Dedifferentiated amniotic fluid mesenchymal stem cell (primary cell): ENCODE data around the gene RDX.
"Not testable (repeated sequence)": the region's sequence is repeated elsewhere in the genome, so short reads cannot be mapped to it uniquely, and the experiment has no call there.

Experiments used
- DNase-seq: peaks from one replicate; pipeline ENCODE4 v3.0.0-alpha.2; 2016; ENCODE audit errors: extremely low spot score

The RDX gene

GRCh38 chr11:110305169-110306018 lies 9.0 kb upstream of the RDX start:
- no peak for DNase-seq

GRCh38 chr11:110303414-110303826 lies 7.0 kb upstream of the RDX start:
- DNase-seq: no peak

- DNase-seq: no peak
Measured at GRCh38 chr11:110301577-110301976, 5.2 kb upstream of the RDX start.

- DNase-seq: no peak
Measured at GRCh38 chr11:110301032-110301431, 4.6 kb upstream of the RDX start.

GRCh38 chr11:110299006-110299785 lies 2.8 kb upstream of the RDX start:
- DNase-seq: no peak

- DNase-seq: no peak
Measured at GRCh38 chr11:110298301-110298765, 1.9 kb upstream of the RDX start.

GRCh38 chr11:110297726-110298300 lies 1.4 kb upstream of the RDX start:
- DNase-seq: no peak

GRCh38 chr11:110297076-110297725 lies 787 bp upstream of the RDX start:
- DNase-seq: no peak

- DNase-seq: no peak
Measured at GRCh38 chr11:110295531-110296225, 736 bp downstream of the RDX start.

- DNase-seq: no peak
Measured at GRCh38 chr11:110295086-110295485, 1.3 kb downstream of the RDX start.

GRCh38 chr11:110294509-110294908 lies 1.9 kb downstream of the RDX start:
- DNase-seq: no peak

GRCh38 chr11:110293389-110293788 lies 3.0 kb downstream of the RDX start:
- no peak for DNase-seq

- not testable (repeated sequence) for DNase-seq
Measured at GRCh38 chr11:110292146-110292545, 4.3 kb downstream of the RDX start.

- no peak for DNase-seq
Measured at GRCh38 chr11:110290591-110291334, 5.7 kb downstream of the RDX start.

GRCh38 chr11:110289472-110289871 lies 6.9 kb downstream of the RDX start:
- DNase-seq: no peak

GRCh38 chr11:110287537-110287936 lies 8.9 kb downstream of the RDX start:
- no peak for DNase-seq

- DNase-seq: no peak
Measured at GRCh38 chr11:110286298-110287040, 9.9 kb downstream of the RDX start.

GRCh38 chr11:110283862-110284261 lies 12.6 kb downstream of the RDX start:
- DNase-seq: no peak

- DNase-seq: not testable (repeated sequence)
Measured at GRCh38 chr11:110280595-110280994, 15.8 kb downstream of the RDX start.

- no peak for DNase-seq
Measured at GRCh38 chr11:110279881-110280280, 16.5 kb downstream of the RDX start.
